SIG-M5 treated with dmso at 0.1 percent for 504 hours (cell line): ENCODE measurements around the gene ZNF554.
"Not testable (repeated sequence)": the region's sequence is repeated elsewhere in the genome, so short reads cannot be mapped to it uniquely, and the experiment has no call there.

Source experiments
- DNase-seq: peaks from one replicate; lab custom pipeline; 2025; ENCODE audit not compliant: unreplicated experiment; lab: John Stamatoyannopoulos, UW

ZNF554 gene

GRCh38 chr19:2790557-2791271 lies 29.0 kb upstream of the ZNF554 start:
- DNase-seq, result no peak

GRCh38 chr19:2791440-2791839 lies 28.2 kb upstream of the ZNF554 start:
- no peak for DNase-seq

- DNase-seq, result no peak
These were observed 27.8 kb upstream of the ZNF554 start for GRCh38 chr19:2791876-2792275.

GRCh38 chr19:2792666-2793065 lies 27.0 kb upstream of the ZNF554 start:
- not testable (repeated sequence) for DNase-seq

GRCh38 chr19:2793126-2793525 lies 26.5 kb upstream of the ZNF554 start:
- no peak for DNase-seq

- DNase-seq, result no peak
These were observed 26.1 kb upstream of the ZNF554 start for GRCh38 chr19:2793577-2793976.

- DNase-seq, result no peak
These were observed 23.6 kb upstream of the ZNF554 start for GRCh38 chr19:2795827-2796658.

GRCh38 chr19:2796659-2797266 lies 22.9 kb upstream of the ZNF554 start:
- no peak for DNase-seq

GRCh38 chr19:2797280-2797679 lies 22.4 kb upstream of the ZNF554 start:
- no peak for DNase-seq

GRCh38 chr19:2798158-2798685 lies 21.4 kb upstream of the ZNF554 start:
- no peak for DNase-seq

- no peak for DNase-seq
These were observed 20.9 kb upstream of the ZNF554 start for GRCh38 chr19:2798733-2799132.

GRCh38 chr19:2799273-2800020 lies 20.2 kb upstream of the ZNF554 start:
- DNase-seq, result no peak

- no peak for DNase-seq
These were observed 19.2 kb upstream of the ZNF554 start for GRCh38 chr19:2800506-2800905.

GRCh38 chr19:2802826-2803225 lies 16.8 kb upstream of the ZNF554 start:
- DNase-seq, result no peak

- no peak for DNase-seq
These were observed 16.0 kb upstream of the ZNF554 start for GRCh38 chr19:2803486-2804155.

GRCh38 chr19:2804156-2805004 lies 15.3 kb upstream of the ZNF554 start:
- no peak for DNase-seq

- no peak for DNase-seq
These were observed 14.3 kb upstream of the ZNF554 start for GRCh38 chr19:2805261-2805900.

- DNase-seq, result no peak
These were observed 13.5 kb upstream of the ZNF554 start for GRCh38 chr19:2805991-2806649.
